ENCODE results near the gene CLPX. TPM values are rescaled to one million over a fixed set of nuclear protein-coding genes. Genes with fewer than 3 reads are reported as not detected.

The CLPX gene
- total and polyA plus RNA-seq, 9 of the 15 experiments (the other 6 are each of a cell fraction or from before 2014, with no cell fraction given): 11.2 to 83.3 (median 51.3) TPM

GRCh38 chr15:65204931-65205660, 20.0 kb upstream of the CLPX start:
- no peak for TF ChIP-seq PPARD (CRISPR knock-in tag; IDR thresholded peaks at IDR 0.05)
- peak; percentile 68 for TF ChIP-seq ZFP36 (IDR thresholded peaks at IDR 0.05; ENCODE audit: low read depth, low read length, partially characterized antibody)
- peak; percentile 35 for TF ChIP-seq ZNF121 (CRISPR knock-in tag; conservative IDR thresholded peaks at IDR 0.05)
- TF ChIP-seq E4F1 (CRISPR knock-in tag; IDR thresholded peaks at IDR 0.05; ENCODE audit: borderline replicate concordance): no peak
- no peak for TF ChIP-seq ETV5 (CRISPR knock-in tag; IDR thresholded peaks at IDR 0.05; ENCODE audit: low read depth)
- no peak for TF ChIP-seq ZFP91 (CRISPR knock-in tag; IDR thresholded peaks at IDR 0.05)

More at GRCh38 chr15:65204931-65205660, 20.0 kb upstream of the CLPX start:
- H3K4me2 ChIP-seq (ENCODE audit: insufficient read depth, low read length): no peak overlapping the region
- peaks cover 20 to 43% of the 10 kb centered on the region in 2 experiments for H3K27me3 ChIP-seq (ENCODE audit: control insufficient read depth in 2 of 2, insufficient read depth in 2 of 2, low read length in 2 of 2)
- ChIA-PET CTCF (ENCODE audit: low intra/inter-chr PET ratio) (no interaction called here), POLR2A (no interaction called here)
- H3K79me2 ChIP-seq (ENCODE audit: control insufficient read depth, insufficient read depth, low read length): no peaks in the 10 kb centered on the region
- peaks cover 0 to 8% of the 10 kb centered on the region in 2 experiments; a peak in 1 of 5 replicates for H3K4me1 ChIP-seq (replicated peaks in 1 of 2; ENCODE audit: control insufficient read depth in 2 of 2, insufficient read depth in 2 of 2, low read length in 2 of 2)
- no TSS peak for BruUV-seq (replicated peaks)
- in situ Hi-C loops (cut with MboI): no loop called here
- DNase-seq (ENCODE audit: extremely low read depth in 1 of 4, low spot score in 3 of 4) (no peak), ATAC-seq (no peak), FAIRE-seq (no peak)
- intact Hi-C loops (cut with micrococcal nuclease): no loop called here
- H2AFZ ChIP-seq (ENCODE audit: low read depth, low read length): no peak overlapping the region
- no peaks in the 10 kb centered on the region for H3K36me3 ChIP-seq (ENCODE audit: control insufficient read depth, insufficient read depth, low read length)
- no peak overlapping the region for H3K27ac ChIP-seq (ENCODE audit: extremely low read depth, low read depth, low read length)
- WGBS (ENCODE audit: insufficient coverage, low coverage, missing lambda C conversion rate): 26% methylated on average over 12 of the region's 12 CpGs
- no peak overlapping the region for H3K4me3 ChIP-seq
- H3K9ac ChIP-seq (ENCODE audit: insufficient read depth in 1 of 2, low read depth in 2 of 2, low read length in 2 of 2): 0 out of 4 replicates have a peak overlapping the region, but pooled peaks of 1 of the 2 experiments have one; percentile 3
- peaks cover 3% of the 10 kb centered on the region for H3K9me1 ChIP-seq (ENCODE audit: control insufficient read depth, insufficient read depth, low read length)
- H3K9me3 ChIP-seq (replicated peaks; ENCODE audit: control insufficient read depth, insufficient read depth, low read depth, low read length): no peaks in the 10 kb centered on the region
- H4K20me1 ChIP-seq (replicated peaks; ENCODE audit: control insufficient read depth, insufficient read depth, low read length): no peaks in the 10 kb centered on the region

Data from K562 (cell line).